Vagina (tissue), 2 donors: ENCODE data around the gene AMFR. TPM values are rescaled to one million over a fixed set of nuclear protein-coding genes. Genes with fewer than 3 reads are reported as not detected.

ENCODE experiments used
- DNase-seq, 2 donors: peaks; one replicate each; pipeline ENCODE4 v3.0.0-alpha.2; 2017; ENCODE audit errors: extremely low spot score in 2 of 2
- H3K27ac ChIP-seq: fragments of 200-600 bp; sonication (generic); one replicate; pipeline ENCODE4 v1.5.1; 2019
- H3K27me3 ChIP-seq: fragments of 200-600 bp; sonication (generic); one replicate; pipeline ENCODE4 v1.5.1; 2019
- H3K36me3 ChIP-seq, 2 donors: fragments of 200-600 bp; sonication (generic); one replicate each; pipeline ENCODE4 v1.5.1; 2017 to 2019
- H3K4me1 ChIP-seq: fragments of 200-600 bp; sonication (generic); one replicate; pipeline ENCODE4 v1.5.1; 2019
- H3K4me3 ChIP-seq, 2 donors: fragments of 200-600 bp; sonication (generic); 1 replicate in 1 of 2; 2 replicates in 1 of 2; pipeline ENCODE4 v1.5.1; 2016 to 2019
- H3K9me3 ChIP-seq: fragments of 200-600 bp; sonication (generic); one replicate; pipeline ENCODE4 v1.5.1; 2019
- POLR2A ChIP-seq, 2 donors: fragments of 450-650 bp; IDR thresholded peaks; one replicate each; pipeline ENCODE4 v1.6.1; 2017; ENCODE audit warnings: antibody characterized with exemption in 2 of 2, mild to moderate bottlenecking in 2 of 2, moderate library complexity in 2 of 2
- POLR2AphosphoS5 ChIP-seq, 2 donors: sonication (generic); formaldehyde crosslinking; IDR thresholded peaks; one replicate each; pipeline ENCODE4 v1.9.0; 2017; ENCODE audit warnings: antibody characterized with exemption in 2 of 2, mild to moderate bottlenecking in 2 of 2, low read depth in 1 of 2; ENCODE audit not compliant: insufficient read depth in 1 of 2
- intact Hi-C: fragments of 100-400 bp; cut with DNase I; formaldehyde crosslinking; loops from one replicate; pipeline ENCODE4 v1.15.1; 2023
- total RNA-seq: library from RNA; depleted of rRNA; stranded (reverse); fragments of >200 nt; gene quantifications from one replicate; pipeline ENCODE4 v1.2.3, GENCODE V29; 2016
- TF ChIP-seq, protein P1 (sequence below), 3 experiments: fragments of 450-650 bp in 2 of 3; fragments of 200-600 bp in 1 of 3; sonication (generic) in 1 of 3; IDR thresholded peaks; one replicate each; pipeline ENCODE4 v1.5.1; 2017 to 2019; ENCODE audit warnings: antibody characterized with exemption in 3 of 3, mild to moderate bottlenecking in 2 of 3, moderate library complexity in 2 of 3

AMFR gene
- total RNA-seq, 1 donor from 2014 or later, result 132 TPM

DNA sequence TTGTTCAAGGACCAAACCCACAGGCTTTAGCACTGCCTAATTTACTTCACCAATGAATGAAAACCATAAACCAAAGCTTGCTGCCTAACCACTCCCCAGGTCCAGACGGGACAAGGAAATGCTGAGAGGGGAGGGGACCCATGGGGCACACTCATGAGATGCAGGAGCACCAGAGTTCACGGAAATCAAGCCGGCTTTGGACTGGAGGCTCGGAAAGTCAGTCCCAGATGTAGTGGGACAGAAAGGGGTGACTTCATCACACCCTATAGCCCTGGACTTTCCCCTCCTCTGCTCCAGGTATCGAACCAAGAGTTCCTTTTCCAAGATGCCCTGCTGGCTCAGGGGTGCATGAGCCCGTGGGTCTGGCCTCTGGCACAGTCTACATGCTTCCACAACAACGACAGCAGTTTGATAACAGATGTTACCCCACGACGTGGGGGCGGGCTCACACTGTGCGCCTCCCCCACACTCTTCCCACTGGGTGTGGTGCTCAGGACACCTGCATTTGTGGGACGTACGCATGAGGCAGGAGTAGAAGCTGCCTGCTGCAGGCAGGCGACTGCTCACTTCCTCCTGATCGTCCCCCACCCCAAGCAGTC lies 63.2 kb downstream of the AMFR start:
- intact Hi-C loops, result no loop called here
- H3K36me3 ChIP-seq, result peaks cover 0 to 41% of the 10 kb centered on the region in 2 donors
- TF ChIP-seq, protein P1, sequence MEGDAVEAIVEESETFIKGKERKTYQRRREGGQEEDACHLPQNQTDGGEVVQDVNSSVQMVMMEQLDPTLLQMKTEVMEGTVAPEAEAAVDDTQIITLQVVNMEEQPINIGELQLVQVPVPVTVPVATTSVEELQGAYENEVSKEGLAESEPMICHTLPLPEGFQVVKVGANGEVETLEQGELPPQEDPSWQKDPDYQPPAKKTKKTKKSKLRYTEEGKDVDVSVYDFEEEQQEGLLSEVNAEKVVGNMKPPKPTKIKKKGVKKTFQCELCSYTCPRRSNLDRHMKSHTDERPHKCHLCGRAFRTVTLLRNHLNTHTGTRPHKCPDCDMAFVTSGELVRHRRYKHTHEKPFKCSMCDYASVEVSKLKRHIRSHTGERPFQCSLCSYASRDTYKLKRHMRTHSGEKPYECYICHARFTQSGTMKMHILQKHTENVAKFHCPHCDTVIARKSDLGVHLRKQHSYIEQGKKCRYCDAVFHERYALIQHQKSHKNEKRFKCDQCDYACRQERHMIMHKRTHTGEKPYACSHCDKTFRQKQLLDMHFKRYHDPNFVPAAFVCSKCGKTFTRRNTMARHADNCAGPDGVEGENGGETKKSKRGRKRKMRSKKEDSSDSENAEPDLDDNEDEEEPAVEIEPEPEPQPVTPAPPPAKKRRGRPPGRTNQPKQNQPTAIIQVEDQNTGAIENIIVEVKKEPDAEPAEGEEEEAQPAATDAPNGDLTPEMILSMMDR (IDR thresholded peaks at IDR 0.05), result no peak
- TF ChIP-seq POLR2AphosphoS5 (IDR thresholded peaks at IDR 0.05; ENCODE audit: insufficient read depth in 1 of 2, low read depth in 1 of 2) (no peak), POLR2A (IDR thresholded peaks at IDR 0.05) (no peak)
- no peaks in the 10 kb centered on the region for H3K27me3 ChIP-seq
- DNase-seq, result peak in 1 of 2 donors; percentile 81
- no peak overlapping the region for H3K27ac ChIP-seq
- no peaks in the 10 kb centered on the region for H3K9me3 ChIP-seq
- peaks cover 9% of the 10 kb centered on the region for H3K4me1 ChIP-seq
- no peak overlapping the region for H3K4me3 ChIP-seq

DNA sequence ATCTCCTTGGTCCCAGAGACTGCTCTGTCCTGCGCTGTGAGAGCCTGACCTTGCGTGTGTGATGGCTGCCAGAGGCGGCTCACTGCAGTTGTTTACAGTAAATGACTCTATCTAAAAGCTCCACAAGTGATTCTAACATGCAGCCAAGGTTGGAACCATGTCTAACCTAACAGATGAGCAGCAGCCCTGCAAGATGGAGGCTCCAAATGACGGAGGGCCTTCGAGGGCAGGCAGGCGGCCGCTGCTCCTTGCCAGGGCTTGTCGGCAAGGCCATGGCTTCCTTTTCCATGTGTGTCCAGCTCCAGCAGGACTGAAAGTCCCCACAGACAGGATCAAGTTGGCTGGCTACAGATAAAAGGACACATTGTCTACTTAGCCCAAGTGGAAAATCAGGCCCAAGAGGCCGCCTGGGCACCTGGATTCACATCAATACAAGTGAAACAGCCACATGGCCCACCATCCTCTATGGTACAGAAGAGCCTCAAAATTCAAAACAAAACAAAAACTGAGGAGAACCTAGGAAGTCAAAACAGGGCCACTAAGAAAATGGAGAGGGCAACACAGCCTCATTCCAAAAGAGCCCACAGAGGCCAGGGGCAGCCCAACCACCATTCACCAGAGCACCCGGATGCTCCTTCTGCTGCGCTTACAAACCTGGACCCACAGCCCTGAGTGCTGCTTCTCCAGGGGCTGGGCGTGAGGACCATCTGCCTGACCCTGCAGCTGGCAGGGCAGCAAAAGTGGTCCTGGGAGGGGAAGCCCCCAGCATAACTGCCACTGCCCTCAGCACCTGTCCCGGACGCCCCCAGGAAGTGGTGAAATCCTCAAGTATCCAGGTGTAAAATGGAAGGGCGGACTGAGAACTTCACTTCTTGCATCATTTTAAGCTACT lies 65.0 kb downstream of the AMFR start:
- Histone ChIP-seq H3K36me3 (peaks cover 0 to 30% of the 10 kb centered on the region in 2 donors), H3K27ac (no peak overlapping the region), H3K4me1 (peaks cover 18% of the 10 kb centered on the region), H3K9me3 (no peaks in the 10 kb centered on the region), H3K27me3 (no peaks in the 10 kb centered on the region), H3K4me3 (no peak overlapping the region)
- no peak for DNase-seq
- TF ChIP-seq POLR2A (IDR thresholded peaks at IDR 0.05) (no peak), POLR2AphosphoS5 (IDR thresholded peaks at IDR 0.05; ENCODE audit: insufficient read depth in 1 of 2, low read depth in 1 of 2) (no peak)
- TF ChIP-seq, protein P1 (IDR thresholded peaks at IDR 0.05), result no peak
- intact Hi-C loops, result no loop called here

GRCh38 chr16:56357765-56358322 lies 67.5 kb downstream of the AMFR start:
- Histone ChIP-seq H3K27ac (peak overlapping the region; percentile 80), H3K9me3 (no peaks in the 10 kb centered on the region), H3K36me3 (peaks cover 0 to 11% of the 10 kb centered on the region in 2 donors), H3K4me3 (no peak overlapping the region), H3K4me1 (peaks cover 18% of the 10 kb centered on the region), H3K27me3 (no peaks in the 10 kb centered on the region)
- intact Hi-C loops, result no loop called here
- TF ChIP-seq, protein P1 (IDR thresholded peaks at IDR 0.05), result no peak
- no peak for TF ChIP-seq POLR2A (IDR thresholded peaks at IDR 0.05)
- TF ChIP-seq POLR2AphosphoS5 (IDR thresholded peaks at IDR 0.05; ENCODE audit: insufficient read depth in 1 of 2, low read depth in 1 of 2), result no peak
- no peak for DNase-seq

DNA sequence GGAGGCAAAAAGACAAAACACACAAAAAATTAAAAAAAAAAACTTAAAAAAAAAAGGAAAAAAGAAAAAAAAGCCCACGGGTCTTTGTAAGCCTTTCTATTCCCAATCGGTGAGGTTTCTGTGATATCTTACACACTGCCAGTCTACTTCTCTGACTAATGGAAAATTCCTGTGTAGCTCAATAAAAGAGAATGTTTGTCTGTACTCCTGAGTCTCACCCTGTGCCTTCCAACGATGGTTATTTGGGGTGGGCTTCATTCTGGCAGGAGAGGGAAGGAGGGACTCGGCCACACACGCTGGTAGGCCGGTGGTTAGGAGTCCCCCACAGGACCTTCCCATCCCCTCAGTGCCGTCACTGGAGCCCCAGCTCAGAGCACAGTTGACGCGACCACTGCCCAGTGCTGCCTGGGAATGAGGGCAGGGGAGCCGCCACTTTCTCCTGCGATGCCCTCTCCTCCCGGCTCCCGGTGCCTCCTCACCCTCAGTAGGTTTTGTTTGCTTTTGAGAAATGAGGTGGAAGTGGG lies 68.0 kb downstream of the AMFR start:
- Histone ChIP-seq H3K4me1 (peaks cover 18% of the 10 kb centered on the region), H3K27ac (peak overlapping the region; percentile 80), H3K36me3 (peaks cover 0 to 7% of the 10 kb centered on the region in 2 donors), H3K9me3 (no peaks in the 10 kb centered on the region), H3K27me3 (no peaks in the 10 kb centered on the region), H3K4me3 (peak overlapping the region in 1 of 2 donors; percentile 51)
- DNase-seq, result no peak
- intact Hi-C loops, result no loop called here
- TF ChIP-seq, protein P1 (IDR thresholded peaks at IDR 0.05), result no peak
- TF ChIP-seq POLR2AphosphoS5 (IDR thresholded peaks at IDR 0.05; ENCODE audit: insufficient read depth in 1 of 2, low read depth in 1 of 2) (peak in 1 of 2 donors; percentile 35), POLR2A (IDR thresholded peaks at IDR 0.05) (no peak)
